ENCODE data around the gene YPEL2.
"Not testable (repeated sequence)": the region's sequence is repeated elsewhere in the genome, so short reads cannot be mapped to it uniquely, and the experiment has no call there.

YPEL2 gene

GRCh38 chr17:59409336-59410048 is 78.0 kb downstream of the YPEL2 start:
- no peak for DNase-seq

- DNase-seq, result no peak
Measured at GRCh38 chr17:59410049-59410437, 78.6 kb downstream of the YPEL2 start.

- not testable (repeated sequence) for DNase-seq
Measured at GRCh38 chr17:59412431-59412830, 81.0 kb downstream of the YPEL2 start.

GRCh38 chr17:59413014-59413766 is 81.7 kb downstream of the YPEL2 start:
- DNase-seq, result no peak

GRCh38 chr17:59415397-59415796 is 83.9 kb downstream of the YPEL2 start:
- no peak for DNase-seq

- DNase-seq, result no peak
Measured at GRCh38 chr17:59416184-59416583, 84.7 kb downstream of the YPEL2 start.

- DNase-seq, result no peak
Measured at GRCh38 chr17:59417452-59417851, 86.0 kb downstream of the YPEL2 start.

- DNase-seq, result no peak
Measured at GRCh38 chr17:59418732-59419166, 87.3 kb downstream of the YPEL2 start.

GRCh38 chr17:59420901-59421300 is 89.4 kb downstream of the YPEL2 start:
- no peak for DNase-seq

- DNase-seq, result no peak
Measured at GRCh38 chr17:59421722-59422121, 90.3 kb downstream of the YPEL2 start.

GRCh38 chr17:59423137-59423724 is 91.8 kb downstream of the YPEL2 start:
- no peak for DNase-seq

- no peak for DNase-seq
Measured at GRCh38 chr17:59423903-59424302, 92.4 kb downstream of the YPEL2 start.

- no peak for DNase-seq
Measured at GRCh38 chr17:59424331-59424730, 92.9 kb downstream of the YPEL2 start.

- DNase-seq, result no peak
Measured at GRCh38 chr17:59425085-59425931, 93.9 kb downstream of the YPEL2 start.

- DNase-seq, result no peak
Measured at GRCh38 chr17:59426031-59426430, 94.6 kb downstream of the YPEL2 start.

- DNase-seq, result no peak
Measured at GRCh38 chr17:59427425-59427921, 96.0 kb downstream of the YPEL2 start.

GRCh38 chr17:59427996-59428395 is 96.5 kb downstream of the YPEL2 start:
- no peak for DNase-seq

GRCh38 chr17:59428916-59429485 is 97.5 kb downstream of the YPEL2 start:
- DNase-seq, result no peak

- DNase-seq, result no peak
Measured at GRCh38 chr17:59431601-59432000, 100.1 kb downstream of the YPEL2 start.

- no peak for DNase-seq
Measured at GRCh38 chr17:59432657-59433056, 101.2 kb downstream of the YPEL2 start.

GRCh38 chr17:59433586-59433985 is 102.1 kb downstream of the YPEL2 start:
- no peak for DNase-seq

GRCh38 chr17:59434429-59434828 is 103.0 kb downstream of the YPEL2 start:
- no peak for DNase-seq

GRCh38 chr17:59435238-59435637 is 103.8 kb downstream of the YPEL2 start:
- DNase-seq, result no peak
